ENCODE results near the gene ADTRP. TPM values are rescaled to one million over a fixed set of nuclear protein-coding genes. Genes with fewer than 3 reads are reported as not detected.

The ADTRP gene
- total RNA-seq, 2 donors from 2014 or later, result 0.74 to 1.0 TPM

GRCh38 chr6:11748591-11749210, 29.9 kb downstream of the ADTRP start:
- H3K4me1 ChIP-seq (replicated peaks), result no peaks in the 10 kb centered on the region
- no peaks in the 10 kb centered on the region for H3K36me3 ChIP-seq
- WGBS, result 93% methylated on average over 7 of the region's 7 CpGs
- no peaks in the 10 kb centered on the region for H3K27me3 ChIP-seq (replicated peaks; ENCODE audit: insufficient read depth)
- no peaks in the 10 kb centered on the region for H3K9me3 ChIP-seq
- TF ChIP-seq CTCF (IDR thresholded peaks at IDR 0.05) (no peak), POLR2A (IDR thresholded peaks at IDR 0.05) (no peak), POLR2AphosphoS5 (IDR thresholded peaks at IDR 0.05) (no peak)
- H3K4me3 ChIP-seq, result no peak overlapping the region
- intact Hi-C loops (cut with DNase I), result no loop called here
- DNase-seq (ENCODE audit: low spot score), result no peak
- no peak overlapping the region for H3K27ac ChIP-seq

- WGBS, result 76% methylated on average over 3 of the region's 3 CpGs
- Histone ChIP-seq H3K9me3 (no peaks in the 10 kb centered on the region), H3K27me3 (replicated peaks; ENCODE audit: insufficient read depth) (no peaks in the 10 kb centered on the region), H3K36me3 (no peaks in the 10 kb centered on the region), H3K27ac (no peak overlapping the region), H3K4me1 (replicated peaks) (no peaks in the 10 kb centered on the region), H3K4me3 (no peak overlapping the region)
- intact Hi-C loops (cut with DNase I), result no loop called here
- DNase-seq (ENCODE audit: low spot score), result no peak
- no peak for TF ChIP-seq CTCF (IDR thresholded peaks at IDR 0.05)
- TF ChIP-seq POLR2AphosphoS5 (IDR thresholded peaks at IDR 0.05), result no peak
- no peak for TF ChIP-seq POLR2A (IDR thresholded peaks at IDR 0.05)
Measured at GRCh38 chr6:11747021-11747420, 31.6 kb downstream of the ADTRP start.

- Histone ChIP-seq H3K27ac (no peak overlapping the region), H3K4me3 (no peak overlapping the region), H3K4me1 (replicated peaks) (no peaks in the 10 kb centered on the region), H3K36me3 (no peaks in the 10 kb centered on the region), H3K27me3 (replicated peaks; ENCODE audit: insufficient read depth) (no peaks in the 10 kb centered on the region), H3K9me3 (no peaks in the 10 kb centered on the region)
- TF ChIP-seq POLR2A (IDR thresholded peaks at IDR 0.05) (no peak), POLR2AphosphoS5 (IDR thresholded peaks at IDR 0.05) (no peak), CTCF (IDR thresholded peaks at IDR 0.05) (no peak)
- no peak for DNase-seq (ENCODE audit: low spot score)
- intact Hi-C loops (cut with DNase I), result no loop called here
- WGBS, result 70% methylated on average over 3 of the region's 3 CpGs
Measured at GRCh38 chr6:11744753-11745152, 33.9 kb downstream of the ADTRP start.

GRCh38 chr6:11744101-11744500, 34.5 kb downstream of the ADTRP start:
- WGBS, result 96% methylated on average over 1 of the region's 1 CpG
- no peak overlapping the region for H3K27ac ChIP-seq

More at GRCh38 chr6:11744101-11744500, 34.5 kb downstream of the ADTRP start:
- Histone ChIP-seq H3K27me3 (replicated peaks; ENCODE audit: insufficient read depth) (no peaks in the 10 kb centered on the region), H3K4me1 (replicated peaks) (no peaks in the 10 kb centered on the region), H3K36me3 (no peaks in the 10 kb centered on the region), H3K9me3 (no peaks in the 10 kb centered on the region), H3K4me3 (no peak overlapping the region)
- no peak for DNase-seq (ENCODE audit: low spot score)
- TF ChIP-seq POLR2A (IDR thresholded peaks at IDR 0.05), result no peak
- TF ChIP-seq POLR2AphosphoS5 (IDR thresholded peaks at IDR 0.05), result no peak
- TF ChIP-seq CTCF (IDR thresholded peaks at IDR 0.05), result no peak
- intact Hi-C loops (cut with DNase I), result no loop called here
